Thoracic aorta (tissue), 2 donors: ENCODE measurements around the gene EIF2A. TPM values are rescaled to one million over a fixed set of nuclear protein-coding genes. Genes with fewer than 3 reads are reported as not detected.

Source experiments
- ATAC-seq: fragments of 150-250 bp; one replicate; pipeline ENCODE4 v1.8.0; 2017; ENCODE audit warnings: low read depth; ENCODE audit not compliant: insufficient number of reproducible peaks, low FRiP score
- DNase-seq: peaks from one replicate; pipeline ENCODE4 v3.0.0-alpha.2; 2020; ENCODE audit warnings: low spot score
- H3K27ac ChIP-seq, 2 donors: fragments of 200-600 bp; sonication (generic); 1 replicate in 1 of 2; 2 replicates in 1 of 2; pipeline ENCODE4 v1.5.1; 2016; ENCODE audit warnings: mild to moderate bottlenecking in 2 of 2, moderate library complexity in 2 of 2
- H3K27me3 ChIP-seq: fragments of 200-600 bp; sonication (generic); replicated peaks from 2 replicates; pipeline ENCODE4 v1.6.0; 2016; ENCODE audit warnings: mild to moderate bottlenecking; ENCODE audit not compliant: insufficient read depth
- H3K36me3 ChIP-seq: fragments of 200-600 bp; sonication (generic); one replicate; pipeline ENCODE4 v1.5.1; 2016
- H3K4me1 ChIP-seq, 2 donors: fragments of 200-600 bp; sonication (generic); 1 replicate in 1 of 2; 2 replicates in 1 of 2; pipeline versions ENCODE4 v1.5.1 to v1.6.0; 2016; ENCODE audit warnings: low read depth in 2 of 2, mild to moderate bottlenecking in 1 of 2; ENCODE audit not compliant: control insufficient read depth in 1 of 2
- H3K4me3 ChIP-seq: fragments of 200-600 bp; sonication (generic); 2 replicates; pipeline ENCODE4 v1.5.1; 2016; ENCODE audit warnings: mild to moderate bottlenecking
- H3K9me3 ChIP-seq: fragments of 200-600 bp; sonication (generic); 2 replicates; pipeline ENCODE4 v1.5.1; 2016
- CTCF ChIP-seq: fragments of 200-600 bp; sonication (generic); IDR thresholded peaks from one replicate; pipeline ENCODE4 v1.5.1; 2019; ENCODE audit warnings: antibody characterized with exemption
- total RNA-seq, 2 donors: library from RNA; depleted of rRNA; stranded (reverse); fragments of >200 nt; gene quantifications; one replicate each; pipeline versions ENCODE4 v1.1.0 to v1.2.3, GENCODE V29; 2016

The EIF2A gene
- total RNA-seq, 2 donors from 2014 or later, result 124 to 173 TPM

DNA sequence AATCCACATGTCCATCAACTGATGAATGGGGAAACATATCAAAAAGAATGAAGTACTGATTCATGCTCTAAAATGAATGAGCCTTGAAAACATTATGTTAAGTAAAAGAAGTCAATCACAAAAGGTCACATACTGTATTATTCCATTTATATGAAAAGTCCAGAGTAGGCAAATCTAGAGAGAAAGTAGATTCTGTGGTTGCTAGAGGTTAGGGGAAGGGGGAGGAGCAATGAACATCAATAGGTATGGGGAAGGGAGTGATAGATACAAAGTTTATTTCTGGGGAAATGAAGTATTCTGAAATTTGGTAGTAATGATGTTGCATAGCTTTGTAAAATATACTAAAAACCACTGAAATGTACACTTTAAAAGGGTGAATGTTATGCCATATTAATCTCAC is 14.8 kb upstream of the EIF2A start:
- Histone ChIP-seq H3K36me3 (no peaks in the 10 kb centered on the region), H3K27ac (no peak overlapping the region), H3K4me3 (no peak overlapping the region), H3K27me3 (no peaks in the 10 kb centered on the region), H3K9me3 (no peaks in the 10 kb centered on the region), H3K4me1 (no peaks in the 10 kb centered on the region)
- TF ChIP-seq CTCF, result no peak
- DNase-seq (no peak), ATAC-seq (no peak)

DNA sequence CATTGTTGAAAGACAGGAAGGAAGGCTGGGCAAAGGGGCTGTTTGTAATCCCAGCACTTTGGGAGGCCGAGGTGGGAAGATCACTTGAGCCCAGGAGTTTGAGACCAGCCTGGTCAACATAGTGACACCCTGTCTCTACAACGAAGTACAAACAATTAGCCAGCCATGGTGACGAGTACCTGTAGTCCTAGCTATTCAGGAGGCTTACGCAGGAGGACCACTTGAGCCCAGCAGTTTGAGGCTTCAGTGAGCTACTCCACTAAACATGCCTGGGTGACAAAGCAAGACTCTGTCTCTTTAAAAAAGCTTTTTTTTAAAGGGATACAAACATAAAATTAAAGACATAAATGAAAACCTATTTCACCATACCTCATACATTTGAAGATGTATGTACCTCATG is 11.4 kb upstream of the EIF2A start:
- Histone ChIP-seq H3K27me3 (no peaks in the 10 kb centered on the region), H3K4me3 (no peak overlapping the region), H3K4me1 (no peaks in the 10 kb centered on the region), H3K36me3 (no peaks in the 10 kb centered on the region), H3K27ac (no peak overlapping the region), H3K9me3 (no peaks in the 10 kb centered on the region)
- no peak for TF ChIP-seq CTCF
- DNase-seq (no peak), ATAC-seq (no peak)

- H3K36me3 ChIP-seq, result peaks cover 8% of the 10 kb centered on the region
- H3K9me3 ChIP-seq, result no peaks in the 10 kb centered on the region
- H3K27ac ChIP-seq, result no peak overlapping the region
- H3K4me1 ChIP-seq, result peaks cover 11 to 17% of the 10 kb centered on the region in 2 donors
- ATAC-seq, result no peak
- no peak for DNase-seq
- H3K27me3 ChIP-seq, result no peaks in the 10 kb centered on the region
- H3K4me3 ChIP-seq, result no peak overlapping the region
- no peak for TF ChIP-seq CTCF
These were observed 8.0 kb upstream of the EIF2A start for GRCh38 chr3:150538324-150539208.

DNA sequence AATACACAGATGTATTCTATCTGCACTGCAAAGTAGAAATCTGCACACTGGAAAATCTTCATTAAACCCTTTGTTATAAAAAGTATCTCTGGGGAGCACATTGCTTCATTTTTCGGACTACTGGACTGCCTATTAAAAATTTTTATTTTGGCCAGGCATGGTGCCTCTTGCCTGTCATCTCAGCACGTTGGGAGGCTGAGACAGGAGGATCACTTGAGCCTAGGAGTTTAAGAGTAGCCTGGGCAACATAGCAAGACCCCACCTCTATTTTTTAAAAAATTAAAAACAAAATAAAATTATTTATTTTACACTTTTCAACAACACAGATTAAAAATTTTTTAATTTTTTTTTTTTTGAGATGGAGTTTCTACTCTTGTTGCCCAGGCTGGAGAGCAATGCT is 6.3 kb upstream of the EIF2A start:
- Histone ChIP-seq H3K4me3 (no peak overlapping the region), H3K27ac (no peak overlapping the region), H3K27me3 (no peaks in the 10 kb centered on the region), H3K9me3 (no peaks in the 10 kb centered on the region), H3K4me1 (peaks cover 25 to 32% of the 10 kb centered on the region in 2 donors), H3K36me3 (peaks cover 8% of the 10 kb centered on the region)
- DNase-seq (no peak), ATAC-seq (no peak)
- no peak for TF ChIP-seq CTCF

- no peak for DNase-seq
- no peak overlapping the region for H3K4me3 ChIP-seq
These were observed 5.6 kb upstream of the EIF2A start for GRCh38 chr3:150540991-150541390.

More at GRCh38 chr3:150540991-150541390, 5.6 kb upstream of the EIF2A start:
- H3K9me3 ChIP-seq, result no peaks in the 10 kb centered on the region
- H3K36me3 ChIP-seq, result peaks cover 8% of the 10 kb centered on the region
- no peak for TF ChIP-seq CTCF
- H3K4me1 ChIP-seq, result peaks cover 25 to 32% of the 10 kb centered on the region in 2 donors
- H3K27ac ChIP-seq, result peak overlapping the region in 1 of 2 donors; percentile 5
- no peaks in the 10 kb centered on the region for H3K27me3 ChIP-seq
- ATAC-seq, result no peak
